ENCODE results near the gene C2CD2. TPM values are rescaled to one million over a fixed set of nuclear protein-coding genes. Genes with fewer than 3 reads are reported as not detected.

C2CD2 gene
- total and polyA plus RNA-seq, 12 donors = 175 to 439 (median 284) TPM

DNA sequence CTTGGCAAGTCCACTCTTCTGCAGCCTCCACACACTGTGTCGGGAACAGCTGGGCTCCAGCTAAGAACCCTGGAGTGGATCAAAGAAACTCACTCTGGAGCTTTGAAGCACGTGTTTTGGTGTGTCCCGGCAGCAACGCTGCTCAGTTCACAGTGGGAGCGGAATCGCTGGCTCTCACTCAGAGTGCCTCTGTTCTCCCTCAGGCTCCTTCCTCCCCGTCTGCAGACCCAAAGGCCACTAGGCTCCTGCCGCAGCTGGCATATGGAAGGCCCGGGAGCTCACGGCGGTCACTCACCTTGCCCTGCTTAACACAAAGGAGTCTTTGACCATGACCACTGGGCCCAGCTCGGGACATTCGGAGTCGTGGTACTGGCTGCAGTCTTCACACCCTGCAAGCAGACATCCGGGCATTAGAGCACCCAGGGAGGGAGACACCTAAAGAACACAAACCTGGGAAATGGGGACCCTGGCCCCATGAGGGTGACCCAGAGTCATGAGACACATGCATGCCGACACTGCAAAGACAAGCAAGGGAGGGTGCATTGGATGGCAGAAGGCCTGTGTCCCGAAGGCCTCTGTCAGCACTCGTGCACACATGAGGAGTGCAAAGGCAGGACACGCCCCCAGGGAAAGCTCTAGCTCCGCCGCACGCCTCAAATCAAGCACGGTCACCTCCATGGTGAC lies 94.4 kb downstream of the C2CD2 start:
- Histone ChIP-seq H3K4me3 (no peak overlapping the region), H3K27ac (no peak overlapping the region), H3K9me3 (replicated peaks in 1 of 3) (no peaks in the 10 kb centered on the region), H3K27me3 (no peaks in the 10 kb centered on the region), H3K4me1 (replicated peaks in 1 of 2) (no peaks in the 10 kb centered on the region), H3K36me3 (replicated peaks in 1 of 2) (peaks cover 0 to 28% of the 10 kb centered on the region in 2 donors)
- intact Hi-C loops (cut with DNase I) = no loop called here
- DNase-seq = no peak
- WGBS, 4 donors = 93 to 96% (median 94%) methylated on average over 14 to 23 of the region's 23 CpGs
- TF ChIP-seq, protein P1, sequence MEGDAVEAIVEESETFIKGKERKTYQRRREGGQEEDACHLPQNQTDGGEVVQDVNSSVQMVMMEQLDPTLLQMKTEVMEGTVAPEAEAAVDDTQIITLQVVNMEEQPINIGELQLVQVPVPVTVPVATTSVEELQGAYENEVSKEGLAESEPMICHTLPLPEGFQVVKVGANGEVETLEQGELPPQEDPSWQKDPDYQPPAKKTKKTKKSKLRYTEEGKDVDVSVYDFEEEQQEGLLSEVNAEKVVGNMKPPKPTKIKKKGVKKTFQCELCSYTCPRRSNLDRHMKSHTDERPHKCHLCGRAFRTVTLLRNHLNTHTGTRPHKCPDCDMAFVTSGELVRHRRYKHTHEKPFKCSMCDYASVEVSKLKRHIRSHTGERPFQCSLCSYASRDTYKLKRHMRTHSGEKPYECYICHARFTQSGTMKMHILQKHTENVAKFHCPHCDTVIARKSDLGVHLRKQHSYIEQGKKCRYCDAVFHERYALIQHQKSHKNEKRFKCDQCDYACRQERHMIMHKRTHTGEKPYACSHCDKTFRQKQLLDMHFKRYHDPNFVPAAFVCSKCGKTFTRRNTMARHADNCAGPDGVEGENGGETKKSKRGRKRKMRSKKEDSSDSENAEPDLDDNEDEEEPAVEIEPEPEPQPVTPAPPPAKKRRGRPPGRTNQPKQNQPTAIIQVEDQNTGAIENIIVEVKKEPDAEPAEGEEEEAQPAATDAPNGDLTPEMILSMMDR (IDR thresholded peaks at IDR 0.05) = no peak
- TF ChIP-seq POLR2A (IDR thresholded peaks at IDR 0.05) = no peak

DNA sequence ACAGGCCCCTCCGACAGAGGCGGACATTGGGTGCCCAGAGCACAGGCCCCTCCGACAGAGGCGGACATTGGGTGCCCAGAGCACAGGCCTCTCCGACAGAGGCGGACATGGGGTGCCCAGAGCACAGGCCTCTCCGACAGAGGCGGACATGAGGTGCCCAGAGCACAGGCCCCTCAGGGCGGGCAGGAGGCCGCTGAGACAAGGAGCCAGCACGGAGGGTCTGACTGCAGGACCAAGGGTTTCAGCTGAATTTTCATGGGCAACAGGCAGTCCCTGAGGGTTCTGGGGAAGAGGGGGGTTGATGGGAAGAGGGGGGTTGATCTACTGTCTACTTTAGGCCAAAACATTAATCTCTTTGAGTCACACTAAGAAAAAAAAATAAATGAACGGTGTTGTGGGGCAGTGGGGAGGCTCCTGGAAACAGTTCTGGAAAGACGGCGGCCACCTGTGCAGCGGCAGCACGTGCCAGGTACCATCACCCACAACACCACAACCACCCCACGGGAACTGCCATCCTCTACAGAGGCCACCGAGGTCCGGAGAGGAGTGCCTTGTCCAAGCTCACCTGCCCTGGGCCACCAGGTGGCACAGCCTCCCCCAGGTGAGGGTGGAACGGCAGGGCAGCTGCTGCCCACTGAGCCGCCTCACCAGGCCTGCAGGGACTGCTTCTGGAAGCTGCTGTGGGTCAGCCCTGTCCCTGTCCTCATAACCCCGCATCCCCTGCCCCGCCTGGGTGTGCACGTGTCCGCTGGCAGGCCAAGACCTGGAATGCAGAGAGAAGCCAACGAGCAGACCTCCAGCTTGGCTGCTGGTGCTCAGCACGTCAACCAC lies 95.1 kb downstream of the C2CD2 start:
- no peak for DNase-seq
- Histone ChIP-seq H3K27me3 (no peaks in the 10 kb centered on the region), H3K9me3 (replicated peaks in 1 of 3) (no peaks in the 10 kb centered on the region), H3K27ac (no peak overlapping the region), H3K4me3 (no peak overlapping the region), H3K4me1 (replicated peaks in 1 of 2) (no peaks in the 10 kb centered on the region), H3K36me3 (replicated peaks in 1 of 2) (peaks cover 0 to 30% of the 10 kb centered on the region in 2 donors)
- intact Hi-C loops (cut with DNase I) = no loop called here
- no peak for TF ChIP-seq POLR2A (IDR thresholded peaks at IDR 0.05)
- TF ChIP-seq, protein P1 (IDR thresholded peaks at IDR 0.05) = no peak
- WGBS, 4 donors = 94 to 97% (median 96%) methylated on average over 15 to 26 of the region's 27 CpGs

DNA sequence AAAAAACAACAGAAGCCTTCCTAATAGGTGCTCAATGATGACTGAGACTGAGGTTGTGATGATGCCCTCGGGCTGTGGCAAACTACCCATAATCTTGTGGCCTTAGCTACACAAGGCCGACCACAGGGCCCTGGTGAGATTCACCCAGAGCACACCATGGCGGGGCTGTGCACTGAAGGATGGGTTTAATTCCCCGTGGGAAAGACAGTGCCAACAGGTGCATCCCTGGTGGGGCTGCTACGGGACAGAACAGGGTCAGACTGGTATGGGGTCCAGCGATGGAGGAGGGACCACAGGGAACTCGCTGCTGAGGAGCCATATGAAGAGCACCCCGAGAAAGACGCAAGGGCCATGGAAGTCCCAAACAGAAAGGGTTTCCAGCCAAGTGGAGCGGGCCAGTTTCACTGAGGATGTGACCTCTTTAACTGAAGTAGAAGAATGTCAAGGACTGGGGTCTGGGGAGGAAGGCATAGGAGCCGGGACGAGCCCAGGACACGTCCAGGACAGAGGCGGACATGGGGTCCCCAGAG lies 96.0 kb downstream of the C2CD2 start:
- H3K4me1 ChIP-seq (replicated peaks in 1 of 2) = no peaks in the 10 kb centered on the region
- H3K27me3 ChIP-seq = no peaks in the 10 kb centered on the region
- no peak for DNase-seq
- TF ChIP-seq, protein P1 (IDR thresholded peaks at IDR 0.05) = no peak
- no peak for TF ChIP-seq POLR2A (IDR thresholded peaks at IDR 0.05)
- H3K36me3 ChIP-seq (replicated peaks in 1 of 2) = peaks cover 0 to 30% of the 10 kb centered on the region in 2 donors
- intact Hi-C loops (cut with DNase I) = no loop called here
- 93 to 98% (median 97%) methylated on average over 10 to 14 of the region's 14 CpGs for WGBS, 4 donors
- no peak overlapping the region for H3K27ac ChIP-seq
- H3K9me3 ChIP-seq (replicated peaks in 1 of 3) = no peaks in the 10 kb centered on the region
- H3K4me3 ChIP-seq = no peak overlapping the region

DNA sequence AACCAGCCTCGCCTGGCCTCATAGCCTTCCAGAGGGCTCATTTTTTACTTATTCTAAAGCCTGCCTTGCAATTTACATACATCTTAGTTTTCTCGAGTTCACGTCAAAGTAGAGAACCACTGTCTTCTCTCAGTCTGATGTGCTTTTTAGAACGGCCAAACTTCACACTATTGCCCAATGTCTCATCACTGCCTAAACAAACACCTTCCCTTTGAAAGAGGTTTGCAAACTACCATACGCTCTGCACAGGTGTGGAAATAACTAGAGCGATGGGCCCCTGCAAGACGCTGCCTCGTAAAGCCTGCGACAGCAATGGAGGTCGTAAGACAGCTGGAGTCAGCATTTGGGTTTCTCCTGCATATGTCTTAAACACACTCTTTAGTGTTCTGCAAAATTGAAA lies 97.2 kb downstream of the C2CD2 start:
- DNase-seq = no peak
- Histone ChIP-seq H3K9me3 (replicated peaks in 1 of 3) (no peaks in the 10 kb centered on the region), H3K4me1 (replicated peaks in 1 of 2) (no peaks in the 10 kb centered on the region), H3K36me3 (replicated peaks in 1 of 2) (peaks cover 0 to 37% of the 10 kb centered on the region in 2 donors), H3K27ac (no peak overlapping the region), H3K27me3 (no peaks in the 10 kb centered on the region), H3K4me3 (no peak overlapping the region)
- intact Hi-C loops (cut with DNase I) = no loop called here
- TF ChIP-seq, protein P1 (IDR thresholded peaks at IDR 0.05) = no peak
- TF ChIP-seq POLR2A (IDR thresholded peaks at IDR 0.05) = no peak
- WGBS, 4 donors = 85 to 95% (median 91%) methylated on average over 10 of the region's 10 CpGs

Data from adrenal gland (tissue), 12 donors.